Astrocyte of the cerebellum (primary cell): ENCODE results near the gene PPP2R2D.

ENCODE experiments used
- DNase-seq: peaks from one replicate; pipeline ENCODE4 v3.0.0-alpha.2; 2011; ENCODE audit warnings: low read depth
- H3K4me3 ChIP-seq: 2 replicates; pipeline ENCODE4 v1.5.1; 2011; ENCODE audit warnings: mild to moderate bottlenecking, low read depth, low read length, moderate library complexity
- in situ Hi-C: cut with HindIII; loops from 2 replicates; pipeline ENCODE4 v1.10.0; 2017; ENCODE audit warnings: low sequenced_read_pairs
- TF ChIP-seq, protein P1 (sequence below): IDR thresholded peaks from 2 replicates; pipeline ENCODE4 v1.5.1; 2012; ENCODE audit warnings: low read length, low read depth, moderate library complexity, mild to moderate bottlenecking; ENCODE audit errors: missing control alignments

The PPP2R2D gene

DNA sequence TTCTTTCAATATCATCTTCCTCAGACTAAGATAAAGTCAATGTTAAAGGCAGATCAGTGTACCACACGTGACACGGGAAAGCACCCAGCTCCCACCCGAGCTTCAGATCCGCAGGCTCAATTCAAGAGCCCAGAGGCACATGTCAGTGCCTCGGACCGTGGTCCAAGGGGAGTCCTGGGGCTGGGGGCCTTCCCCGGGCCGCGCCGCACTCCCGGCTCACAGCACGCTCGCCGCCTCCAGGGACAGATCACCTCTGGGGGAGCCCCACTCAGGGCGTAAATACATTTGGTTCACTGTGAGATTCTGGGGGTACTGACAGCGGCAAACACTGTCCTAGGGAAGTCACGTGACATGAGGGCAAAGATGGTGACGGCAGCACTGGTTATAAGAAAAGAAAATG lies 70.1 kb downstream of the PPP2R2D start:
- TF ChIP-seq, protein P1, sequence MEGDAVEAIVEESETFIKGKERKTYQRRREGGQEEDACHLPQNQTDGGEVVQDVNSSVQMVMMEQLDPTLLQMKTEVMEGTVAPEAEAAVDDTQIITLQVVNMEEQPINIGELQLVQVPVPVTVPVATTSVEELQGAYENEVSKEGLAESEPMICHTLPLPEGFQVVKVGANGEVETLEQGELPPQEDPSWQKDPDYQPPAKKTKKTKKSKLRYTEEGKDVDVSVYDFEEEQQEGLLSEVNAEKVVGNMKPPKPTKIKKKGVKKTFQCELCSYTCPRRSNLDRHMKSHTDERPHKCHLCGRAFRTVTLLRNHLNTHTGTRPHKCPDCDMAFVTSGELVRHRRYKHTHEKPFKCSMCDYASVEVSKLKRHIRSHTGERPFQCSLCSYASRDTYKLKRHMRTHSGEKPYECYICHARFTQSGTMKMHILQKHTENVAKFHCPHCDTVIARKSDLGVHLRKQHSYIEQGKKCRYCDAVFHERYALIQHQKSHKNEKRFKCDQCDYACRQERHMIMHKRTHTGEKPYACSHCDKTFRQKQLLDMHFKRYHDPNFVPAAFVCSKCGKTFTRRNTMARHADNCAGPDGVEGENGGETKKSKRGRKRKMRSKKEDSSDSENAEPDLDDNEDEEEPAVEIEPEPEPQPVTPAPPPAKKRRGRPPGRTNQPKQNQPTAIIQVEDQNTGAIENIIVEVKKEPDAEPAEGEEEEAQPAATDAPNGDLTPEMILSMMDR, result no peak
- in situ Hi-C loops, result no loop called here
- DNase-seq, result no peak
- H3K4me3 ChIP-seq, result no peak overlapping the region

DNA sequence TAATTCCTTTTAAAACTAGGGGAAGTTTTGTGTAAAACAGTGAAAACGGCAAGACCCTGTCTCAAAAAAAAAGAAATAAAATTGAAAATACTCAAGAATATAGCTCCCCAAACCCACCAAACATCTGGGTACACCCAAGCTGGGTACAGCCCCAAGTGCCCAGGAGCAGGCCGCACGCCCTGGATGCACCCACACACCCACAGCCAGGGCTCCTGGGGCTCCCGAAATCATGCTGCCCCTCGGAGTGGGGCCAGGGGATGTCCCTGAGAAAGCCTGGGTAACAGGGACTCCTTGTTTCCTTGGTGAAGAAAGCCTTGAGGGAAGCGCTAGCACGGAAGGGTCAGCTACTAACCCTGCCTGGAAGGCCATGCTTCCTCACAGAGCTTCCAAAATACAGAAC lies 70.8 kb downstream of the PPP2R2D start:
- TF ChIP-seq, protein P1, result no peak
- in situ Hi-C loops, result no loop called here

DNA sequence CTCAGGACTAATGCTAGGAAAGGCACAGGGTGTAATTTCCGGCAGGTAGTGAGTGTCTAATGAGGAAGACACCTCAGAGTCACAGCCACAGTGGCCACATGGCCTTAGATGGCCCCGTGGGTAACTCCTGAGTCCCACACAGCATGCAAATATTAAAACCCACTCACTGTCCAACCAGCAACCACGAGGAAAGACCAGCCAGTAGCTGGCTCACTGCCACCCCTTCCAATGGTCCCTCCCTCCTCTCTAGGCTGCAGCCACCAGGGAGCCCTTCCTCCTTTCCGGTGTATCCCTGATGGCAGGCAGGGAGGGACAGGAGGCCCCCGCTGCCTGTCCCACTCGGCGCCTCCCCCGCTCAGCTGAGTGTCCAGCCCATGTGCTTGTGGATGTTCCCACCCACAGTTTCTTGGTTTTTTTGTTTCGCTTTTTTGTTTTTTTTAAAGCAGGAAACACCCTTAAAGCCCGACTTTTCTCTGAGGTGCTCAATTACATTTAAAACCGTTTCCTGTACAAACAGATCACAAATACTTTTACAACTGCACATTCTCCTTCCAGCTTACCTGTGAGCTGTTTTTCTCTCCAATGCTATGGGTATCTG lies 71.8 kb downstream of the PPP2R2D start:
- in situ Hi-C loops, result no loop called here
- no peak overlapping the region for H3K4me3 ChIP-seq
- no peak for DNase-seq
- TF ChIP-seq, protein P1, result no peak

More for the DNA sequence above, 70.8 kb downstream of the PPP2R2D start:
- H3K4me3 ChIP-seq, result no peak overlapping the region
- DNase-seq, result no peak

DNA sequence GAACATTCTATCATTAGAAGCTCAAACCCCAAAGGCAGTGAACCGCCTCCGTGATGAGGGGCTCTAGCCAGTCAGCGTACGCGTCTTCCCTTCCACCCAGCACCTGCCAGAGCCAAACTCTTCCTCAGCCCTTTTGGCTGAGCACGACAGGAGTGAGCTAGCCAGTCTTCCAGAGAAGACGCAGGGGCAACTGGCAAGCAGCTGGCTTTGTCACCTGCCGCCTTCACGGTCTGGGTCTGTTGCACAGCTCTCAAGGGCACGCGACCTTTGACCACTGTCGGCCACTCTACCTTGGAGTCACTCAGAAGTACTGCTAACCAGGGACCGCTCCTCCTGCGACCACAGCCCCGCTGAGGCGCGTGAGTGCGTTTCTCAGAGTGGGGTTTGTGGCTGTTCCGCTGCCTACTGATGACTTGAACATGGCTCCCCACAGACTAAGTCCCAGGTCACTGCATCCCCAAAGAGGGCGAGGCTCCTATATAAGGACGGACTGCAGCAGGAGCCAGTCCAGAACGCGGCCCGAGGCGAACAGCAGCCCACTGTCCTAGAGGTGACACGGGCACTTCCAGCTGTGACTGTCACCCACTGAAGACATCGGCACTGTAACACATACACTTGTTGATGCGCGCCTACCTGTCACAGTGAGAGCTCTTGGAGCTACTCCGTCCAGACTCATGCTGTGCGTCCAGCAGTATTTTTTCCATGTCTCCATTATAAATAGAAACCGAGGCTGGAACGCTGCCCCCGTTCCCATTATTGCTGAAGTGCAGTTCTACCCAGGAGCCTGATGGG lies 72.5 kb downstream of the PPP2R2D start:
- no peak overlapping the region for H3K4me3 ChIP-seq
- in situ Hi-C loops, result no loop called here
- TF ChIP-seq, protein P1, result no peak
- no peak for DNase-seq

DNA sequence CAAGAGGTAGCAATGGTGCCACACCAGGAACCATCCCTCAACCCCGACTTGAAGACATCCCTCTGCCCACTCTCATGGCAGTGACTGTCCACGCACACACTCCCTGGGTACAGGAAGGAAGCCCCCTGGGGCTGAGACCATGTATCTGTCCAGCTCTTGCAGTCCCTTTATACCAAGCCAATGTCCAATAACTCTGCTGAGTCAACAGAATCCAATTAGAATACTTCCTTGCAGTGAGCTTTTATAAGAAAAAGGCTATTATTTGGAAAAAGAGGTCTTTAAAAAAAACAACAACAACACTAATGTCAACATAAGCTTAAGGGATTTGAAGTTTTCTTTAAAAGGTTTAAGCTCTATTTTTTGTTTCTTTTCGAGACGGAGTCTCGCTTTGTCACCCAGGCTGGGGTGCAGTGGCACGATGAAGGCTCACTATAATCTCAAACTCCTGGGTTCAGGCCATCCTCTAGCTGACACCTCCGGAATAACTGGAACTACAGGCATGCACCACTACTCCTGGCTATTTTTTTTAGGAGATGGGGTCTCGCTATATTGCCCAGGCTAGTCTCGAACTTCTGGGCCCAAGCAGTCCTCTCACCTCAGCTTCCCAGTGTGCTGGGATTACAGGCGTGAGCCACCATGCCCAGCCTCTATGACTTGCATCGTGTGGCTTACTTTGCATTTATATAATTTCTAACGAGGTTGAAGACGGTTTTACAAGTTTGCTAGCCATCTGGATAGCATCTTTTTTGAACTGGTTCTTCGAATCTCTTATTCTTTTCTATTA lies 73.4 kb downstream of the PPP2R2D start:
- DNase-seq, result no peak
- TF ChIP-seq, protein P1, result no peak
- H3K4me3 ChIP-seq, result no peak overlapping the region
- in situ Hi-C loops, result no loop called here

DNA sequence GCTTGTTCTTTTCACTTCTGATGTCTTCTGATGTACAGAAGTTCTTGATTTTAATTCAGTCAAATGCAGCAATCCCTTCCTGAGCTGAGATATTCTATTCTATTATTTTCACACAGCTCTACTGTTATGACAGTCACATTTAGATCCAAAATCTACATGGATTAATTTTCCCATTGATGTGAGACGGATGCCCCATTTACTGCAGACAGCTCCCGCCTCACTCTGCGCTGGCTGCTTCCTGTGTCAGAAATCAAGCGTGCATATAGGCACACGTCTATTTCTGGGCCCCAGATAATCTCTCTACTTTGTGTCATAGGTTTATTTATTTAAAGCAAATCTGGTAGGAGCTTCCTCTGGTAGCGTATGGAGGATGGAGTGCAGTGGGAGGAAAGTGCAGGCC lies 74.2 kb downstream of the PPP2R2D start:
- no peak overlapping the region for H3K4me3 ChIP-seq
- TF ChIP-seq, protein P1, result no peak
- no peak for DNase-seq
- in situ Hi-C loops, result no loop called here
